ENCODE results near the gene GAPT.

DNA sequence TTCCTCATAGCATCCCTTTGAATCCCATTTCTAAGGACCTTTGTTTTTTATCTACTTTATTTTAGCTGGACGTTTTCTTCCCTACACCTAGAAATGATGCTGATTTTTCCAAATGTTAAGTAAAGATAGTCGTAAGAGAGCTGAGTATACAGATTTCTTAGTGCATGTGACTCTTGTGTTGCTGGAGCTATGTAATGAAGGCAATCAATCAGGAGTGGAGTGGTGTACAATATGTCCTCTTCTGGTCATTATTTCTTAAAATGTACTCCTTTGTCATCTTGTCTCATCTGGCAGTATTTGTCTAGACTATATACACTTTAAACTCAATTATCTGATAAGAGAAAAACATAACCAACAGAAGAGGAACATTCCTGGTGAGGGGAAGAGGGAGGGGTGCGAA, 13.5 kb downstream of the GAPT start:
- TF ChIP-seq, protein P1, sequence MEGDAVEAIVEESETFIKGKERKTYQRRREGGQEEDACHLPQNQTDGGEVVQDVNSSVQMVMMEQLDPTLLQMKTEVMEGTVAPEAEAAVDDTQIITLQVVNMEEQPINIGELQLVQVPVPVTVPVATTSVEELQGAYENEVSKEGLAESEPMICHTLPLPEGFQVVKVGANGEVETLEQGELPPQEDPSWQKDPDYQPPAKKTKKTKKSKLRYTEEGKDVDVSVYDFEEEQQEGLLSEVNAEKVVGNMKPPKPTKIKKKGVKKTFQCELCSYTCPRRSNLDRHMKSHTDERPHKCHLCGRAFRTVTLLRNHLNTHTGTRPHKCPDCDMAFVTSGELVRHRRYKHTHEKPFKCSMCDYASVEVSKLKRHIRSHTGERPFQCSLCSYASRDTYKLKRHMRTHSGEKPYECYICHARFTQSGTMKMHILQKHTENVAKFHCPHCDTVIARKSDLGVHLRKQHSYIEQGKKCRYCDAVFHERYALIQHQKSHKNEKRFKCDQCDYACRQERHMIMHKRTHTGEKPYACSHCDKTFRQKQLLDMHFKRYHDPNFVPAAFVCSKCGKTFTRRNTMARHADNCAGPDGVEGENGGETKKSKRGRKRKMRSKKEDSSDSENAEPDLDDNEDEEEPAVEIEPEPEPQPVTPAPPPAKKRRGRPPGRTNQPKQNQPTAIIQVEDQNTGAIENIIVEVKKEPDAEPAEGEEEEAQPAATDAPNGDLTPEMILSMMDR (conservative IDR thresholded peaks at IDR 0.05), result no peak
- no peak for TF ChIP-seq EZH2 (IDR thresholded peaks at IDR 0.05; ENCODE audit: low read depth)

Data from PC-9 (cell line).